ENCODE measurements around the gene GHR. TPM values are rescaled to one million over a fixed set of nuclear protein-coding genes. Genes with fewer than 3 reads are reported as not detected.
A peak's percentile ranks its signal among the peaks of the same experiment; 100 is the strongest.

Gene GHR
- total and polyA plus RNA-seq, 12 donors, result 4.1 to 15.1 (median 11.5) TPM

- Histone ChIP-seq H3K4me3 (no peak overlapping the region), H3K9me3 (no peaks in the 10 kb centered on the region), H3K27ac (peak overlapping the region in 2 of 10 donors; percentile 32), H3K36me3 (no peaks in the 10 kb centered on the region), H3K27me3 (no peaks in the 10 kb centered on the region), H3K4me1 (peaks cover 0 to 49% (median 26%) of the 10 kb centered on the region in 9 donors)
- WGBS, 2 donors, result 37 to 42% methylated on average over 6 of the region's 6 CpGs
- ATAC-seq (peak in 7 of 8 donors; percentile 23 to 66 (median 59)), DNase-seq (no peak)
- no peak for TF ChIP-seq CTCF (IDR thresholded peaks at IDR 0.05)
- intact Hi-C loops (cut with DNase I), result no loop called here
Measured at GRCh38 chr5:42500003-42500599, 76.9 kb downstream of the GHR start.

GRCh38 chr5:42502613-42503470 is 79.6 kb downstream of the GHR start:
- TF ChIP-seq CTCF (IDR thresholded peaks at IDR 0.05), result no peak
- no peak for ATAC-seq
- WGBS, 2 donors, result 65 to 69% methylated on average over 2 of the region's 2 CpGs
- no peaks in the 10 kb centered on the region for H3K9me3 ChIP-seq
- no peaks in the 10 kb centered on the region for H3K36me3 ChIP-seq
- H3K4me3 ChIP-seq, result no peak overlapping the region
- DNase-seq, result no peak
- H3K4me1 ChIP-seq, result peaks cover 0 to 58% (median 23%) of the 10 kb centered on the region in 9 donors
- no peaks in the 10 kb centered on the region for H3K27me3 ChIP-seq
- intact Hi-C loops (cut with DNase I), result no loop called here
- H3K27ac ChIP-seq, result no peak overlapping the region

GRCh38 chr5:42506662-42507061 is 83.4 kb downstream of the GHR start:
- H3K9me3 ChIP-seq, result no peaks in the 10 kb centered on the region
- H3K4me3 ChIP-seq, result no peak overlapping the region
- peaks cover 0 to 69% (median 25%) of the 10 kb centered on the region in 9 donors for H3K4me1 ChIP-seq
- 97 to 99% methylated on average over 2 of the region's 2 CpGs for WGBS, 2 donors
- no peak for ATAC-seq
- no peaks in the 10 kb centered on the region for H3K36me3 ChIP-seq
- no peak for TF ChIP-seq CTCF (IDR thresholded peaks at IDR 0.05)
- H3K27ac ChIP-seq, result no peak overlapping the region
- no peak for DNase-seq
- H3K27me3 ChIP-seq, result no peaks in the 10 kb centered on the region
- intact Hi-C loops (cut with DNase I), result loop anchor here in 1 of 10 donors (5.0 kb wide), 1 partner anchor 84 kb away; the partner anchor contains the start of gene GHR

DNA sequence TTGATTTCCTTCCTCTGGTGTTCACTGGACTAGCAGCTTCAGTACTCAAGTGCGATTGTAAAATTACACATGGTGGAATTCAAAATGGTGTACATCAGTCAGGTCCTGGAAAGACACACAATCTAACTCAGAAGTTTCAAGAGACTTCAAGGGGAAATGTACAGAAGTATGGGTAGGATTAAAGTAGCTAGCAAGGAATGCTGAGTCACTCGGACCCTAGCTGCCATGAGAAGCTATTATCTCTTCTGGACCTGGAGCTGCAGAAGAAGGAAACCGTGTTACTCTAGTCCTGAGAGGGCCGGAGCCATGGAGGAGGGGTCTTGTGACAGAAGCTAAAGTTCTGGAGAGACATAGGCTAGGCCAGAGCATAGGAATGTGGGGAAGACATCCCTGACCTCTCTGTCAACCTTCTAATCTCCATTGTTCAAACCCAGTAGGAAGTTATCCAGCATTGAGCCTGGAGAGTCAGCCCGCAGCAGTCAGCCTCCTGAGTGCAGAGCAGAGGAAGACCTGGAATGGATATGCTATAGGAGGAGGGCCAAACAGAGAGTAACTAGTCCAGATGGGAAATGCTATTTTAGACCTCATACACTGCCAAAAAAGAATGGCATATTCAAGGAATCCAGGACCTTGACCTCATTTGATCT is 84.3 kb downstream of the GHR start:
- Histone ChIP-seq H3K4me3 (no peak overlapping the region), H3K36me3 (no peaks in the 10 kb centered on the region), H3K27ac (peak overlapping the region in 4 of 10 donors; percentile 20 to 38 (median 33)), H3K27me3 (no peaks in the 10 kb centered on the region), H3K9me3 (no peaks in the 10 kb centered on the region), H3K4me1 (peaks cover 0 to 67% (median 25%) of the 10 kb centered on the region in 9 donors)
- intact Hi-C loops (cut with DNase I), result loop anchor here in 1 of 10 donors (5.0 kb wide), 1 partner anchor 85 kb away; the partner anchor contains the start of gene GHR
- DNase-seq (no peak), ATAC-seq (peak; percentile 51 to 77 (median 68))
- TF ChIP-seq CTCF (IDR thresholded peaks at IDR 0.05), result no peak
- WGBS, 2 donors, result 36 to 51% methylated on average over 5 of the region's 5 CpGs

Measured in heart right ventricle (tissue), 16 donors.